Measurements from ENCODE around the gene UMODL1.
"Not testable (repeated sequence)": the region's sequence is repeated elsewhere in the genome, so short reads cannot be mapped to it uniquely, and the experiment has no call there.

The UMODL1 gene

DNA sequence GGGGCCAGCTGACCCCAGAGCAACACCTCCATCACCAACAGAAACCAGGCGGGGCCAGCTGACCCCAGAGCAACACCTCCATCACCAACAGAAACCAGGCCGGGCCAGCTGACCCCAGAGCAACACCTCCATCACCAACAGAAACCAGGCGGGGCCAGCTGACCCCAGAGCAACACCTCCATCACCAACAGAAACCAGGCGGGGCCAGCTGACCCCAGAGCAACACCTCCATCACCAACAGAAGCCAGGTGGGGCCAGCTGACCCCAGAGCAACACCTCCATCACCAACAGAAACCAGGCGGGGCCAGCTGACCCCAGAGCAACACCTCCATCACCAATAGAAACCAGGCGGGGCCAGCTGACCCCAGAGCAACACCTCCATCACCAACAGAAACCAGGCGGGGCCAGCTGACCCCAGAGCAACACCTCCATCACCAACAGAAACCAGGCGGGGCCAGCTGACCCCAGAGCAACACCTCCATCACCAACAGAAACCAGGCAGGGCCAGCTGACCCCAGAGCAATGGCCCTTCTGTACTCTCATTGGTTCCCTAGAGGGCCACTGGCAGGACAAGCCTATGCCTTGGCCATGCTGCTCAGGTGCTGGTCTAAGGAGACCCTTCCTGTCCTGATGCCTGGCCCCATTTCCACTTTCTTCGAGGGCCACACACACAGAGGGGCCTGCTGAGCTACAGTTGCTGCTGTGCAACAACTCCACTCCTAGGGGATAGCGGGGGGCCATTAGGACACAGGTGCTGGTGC is 7.3 kb downstream of the UMODL1 start:
- DNase-seq (ENCODE audit: low read depth in 1 of 2, low spot score in 1 of 2) = not testable (repeated sequence)

- DNase-seq (ENCODE audit: low read depth in 1 of 2, low spot score in 1 of 2) = no peak
Observed at GRCh38 chr21:42079008-42079938, 8.2 kb downstream of the UMODL1 start.

DNA sequence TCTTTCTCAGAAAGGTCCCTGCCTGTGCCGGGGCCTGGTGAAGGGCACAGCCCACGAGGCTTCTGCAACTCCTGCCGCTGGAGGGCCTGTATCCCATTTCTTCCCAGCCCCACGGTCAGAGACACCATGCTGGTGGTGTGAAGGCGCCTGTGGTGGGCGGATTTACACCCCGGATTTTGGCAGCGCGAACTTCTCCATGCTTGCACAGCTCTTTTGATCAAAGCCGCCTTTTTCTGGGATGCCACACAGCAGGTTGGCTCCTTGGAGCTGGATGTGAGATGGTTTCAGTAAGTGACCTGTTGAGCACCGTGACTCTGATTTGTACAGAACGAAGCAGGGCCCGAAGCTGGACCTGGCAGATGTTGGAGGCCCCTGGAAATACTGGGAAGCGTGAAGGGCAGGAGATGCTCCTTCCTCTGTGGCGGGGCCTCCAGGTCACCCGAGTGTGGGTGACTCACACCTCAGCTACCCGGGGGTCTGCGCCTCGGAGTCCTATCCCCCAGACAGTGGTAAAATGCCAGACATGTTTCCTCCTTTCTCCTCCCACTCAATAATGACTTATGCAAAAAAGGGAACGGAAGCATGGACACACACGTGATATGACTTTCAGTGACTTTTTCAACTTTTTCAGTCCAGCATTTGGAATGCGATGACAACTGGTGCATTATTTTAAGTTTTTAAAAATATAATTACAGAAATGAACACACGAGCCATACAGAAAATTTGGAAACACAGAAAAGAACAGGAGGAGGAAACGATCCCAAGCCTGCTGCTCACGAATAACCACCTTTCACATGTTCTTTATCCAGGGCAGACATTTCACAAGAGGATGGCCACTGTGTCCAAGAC is 9.0 kb downstream of the UMODL1 start:
- DNase-seq (ENCODE audit: low read depth in 1 of 2, low spot score in 1 of 2) = no peak

GRCh38 chr21:42080788-42081083 is 9.6 kb downstream of the UMODL1 start:
- DNase-seq (ENCODE audit: low read depth in 1 of 2, low spot score in 1 of 2) = no peak

DNA sequence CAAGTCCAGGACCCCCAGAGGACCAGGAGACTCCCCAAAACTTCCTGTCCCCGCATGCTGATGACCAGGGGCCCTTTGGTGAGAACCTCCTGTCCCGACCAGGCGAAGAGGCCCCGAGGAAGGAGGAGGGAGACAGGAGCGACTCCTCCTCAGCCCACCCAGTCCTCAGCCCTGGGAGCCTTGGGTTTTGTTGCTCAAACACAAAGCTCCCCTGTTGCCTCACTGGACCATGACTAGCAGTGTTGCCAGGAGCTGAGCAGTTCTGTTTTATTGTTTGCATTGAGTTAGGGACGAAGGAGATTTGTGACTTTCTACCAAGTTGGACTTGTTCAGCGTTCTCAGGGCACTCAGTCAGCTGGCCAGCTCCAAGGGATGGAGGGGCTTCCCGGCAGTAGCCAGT is 10.0 kb downstream of the UMODL1 start:
- DNase-seq (ENCODE audit: low read depth in 1 of 2, low spot score in 1 of 2) = no peak

DNA sequence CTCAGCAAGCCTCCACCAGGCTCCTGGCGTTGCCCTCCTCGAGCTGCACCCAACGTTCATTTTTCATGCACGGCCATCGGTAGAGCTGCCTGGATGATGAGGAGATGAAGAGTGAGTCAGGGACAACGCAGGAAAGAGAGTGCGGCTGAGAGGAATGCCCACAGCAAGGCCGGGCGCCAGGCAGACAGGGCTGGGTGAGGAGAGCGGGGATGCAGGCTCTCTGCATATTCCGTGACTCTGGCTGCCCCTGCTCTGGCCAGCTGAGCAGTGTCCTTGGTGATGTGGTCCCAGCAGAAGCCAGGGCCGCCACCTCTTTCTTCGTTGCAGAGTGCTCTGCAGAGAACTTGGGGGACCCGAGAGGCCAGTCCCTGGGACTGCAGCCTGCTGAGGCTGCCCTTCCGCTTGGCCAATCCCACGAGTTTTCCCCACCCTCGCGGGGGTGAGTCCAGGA is 10.8 kb downstream of the UMODL1 start:
- no peak for DNase-seq (ENCODE audit: low read depth in 1 of 2, low spot score in 1 of 2)

GRCh38 chr21:42082501-42083360 is 11.6 kb downstream of the UMODL1 start:
- no peak for DNase-seq (ENCODE audit: low read depth in 1 of 2, low spot score in 1 of 2)

DNA sequence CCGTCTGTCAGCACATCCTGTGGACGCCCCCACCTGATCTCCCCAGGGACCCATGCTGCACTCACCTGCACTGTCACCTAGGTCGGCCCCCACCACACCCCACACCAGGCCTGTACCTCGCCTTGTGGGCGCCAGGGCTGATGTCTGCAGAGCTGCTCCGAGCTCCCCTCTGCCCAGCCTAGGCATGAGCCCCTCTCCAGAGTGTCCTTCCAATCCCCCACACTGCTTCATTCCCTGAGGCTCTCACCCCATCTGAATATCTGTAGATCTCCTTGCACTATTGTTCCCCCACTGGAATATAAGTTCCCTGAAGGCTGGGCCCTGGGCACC is 12.2 kb downstream of the UMODL1 start:
- DNase-seq (ENCODE audit: low read depth in 1 of 2, low spot score in 1 of 2) = no peak

DNA sequence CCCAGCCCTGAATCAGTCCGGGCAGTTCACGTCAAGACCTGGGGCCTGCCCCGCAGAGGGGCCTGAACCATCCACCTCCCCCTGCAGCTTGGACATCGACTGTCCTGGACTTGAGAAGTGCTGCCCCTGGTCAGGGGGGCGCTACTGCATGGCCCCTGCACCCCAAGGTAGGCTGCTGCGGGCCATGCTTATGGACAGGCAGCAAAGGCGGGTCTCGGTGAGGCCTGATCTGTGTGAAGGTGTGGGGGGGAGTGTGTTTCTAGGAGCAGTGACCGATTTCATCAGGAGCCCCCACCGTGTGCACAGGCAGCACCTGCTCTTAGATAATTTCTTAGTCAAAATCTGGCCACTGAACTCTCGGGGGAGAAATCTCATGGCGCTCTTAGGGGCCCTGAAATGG is 13.0 kb downstream of the UMODL1 start:
- no peak for DNase-seq (ENCODE audit: low read depth in 1 of 2, low spot score in 1 of 2)

DNA sequence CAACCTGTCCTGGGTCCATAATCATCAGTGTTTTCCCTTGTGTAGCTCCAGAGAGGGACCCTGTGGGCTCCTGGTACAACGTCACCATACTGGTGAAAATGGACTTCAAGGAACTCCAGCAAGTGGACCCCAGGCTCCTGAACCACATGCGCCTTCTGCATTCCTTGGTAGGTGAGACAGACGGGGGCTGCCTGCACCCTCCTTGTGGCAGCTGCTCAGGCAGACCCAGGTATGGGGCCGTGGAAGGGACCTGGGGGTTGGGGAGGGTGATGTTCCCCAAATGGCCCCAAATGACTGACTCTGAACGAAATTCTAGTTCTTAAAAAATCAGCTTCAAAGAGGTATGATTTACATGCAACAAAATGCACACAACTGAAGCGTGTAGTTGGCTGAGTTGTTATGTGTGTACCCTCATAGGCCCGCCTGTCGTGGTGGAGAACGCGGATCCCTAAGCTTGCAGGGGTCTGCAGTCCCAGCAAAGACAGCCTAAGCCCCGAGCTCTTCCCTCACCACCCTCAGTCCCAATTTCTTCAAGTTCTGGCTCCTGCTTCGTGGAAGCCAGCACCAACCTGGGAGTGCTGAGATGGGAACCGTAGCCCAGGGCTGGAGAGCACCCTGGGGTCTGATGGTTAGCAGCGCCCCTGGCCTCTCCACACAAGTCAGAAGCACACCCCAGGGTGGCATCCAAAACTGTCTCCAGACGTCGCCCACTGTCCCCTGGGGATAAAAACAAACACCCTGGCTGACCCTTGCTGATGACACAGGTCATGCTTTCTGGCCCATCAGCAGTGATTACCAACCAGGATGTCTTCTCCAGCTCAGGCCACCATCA is 14.3 kb downstream of the UMODL1 start:
- no peak for DNase-seq (ENCODE audit: low read depth in 1 of 2, low spot score in 1 of 2)

DNA sequence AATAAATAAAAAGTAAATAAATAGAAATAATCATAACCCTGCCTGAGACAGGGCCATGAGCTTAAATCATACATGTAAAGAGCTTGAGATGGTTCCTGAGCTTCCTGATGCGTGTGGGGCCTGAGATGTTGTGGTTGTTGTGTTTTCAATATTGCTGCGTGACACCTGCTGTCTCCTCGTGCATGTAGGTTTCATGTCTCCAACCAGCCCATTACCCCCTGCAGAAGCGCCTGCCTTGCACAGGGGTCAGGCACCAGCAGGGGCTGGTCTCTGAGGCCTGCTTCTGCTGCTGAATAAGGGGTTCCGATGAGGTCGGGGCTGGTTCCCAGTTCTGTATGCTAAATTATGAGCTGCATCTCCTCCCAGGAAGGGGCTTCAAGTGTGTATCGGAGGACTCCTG is 15.9 kb downstream of the UMODL1 start:
- no peak for DNase-seq (ENCODE audit: low read depth in 1 of 2, low spot score in 1 of 2)

- DNase-seq (ENCODE audit: low read depth in 1 of 2, low spot score in 1 of 2) = no peak
Observed at GRCh38 chr21:42088148-42088547, 17.0 kb downstream of the UMODL1 start.

- no peak for DNase-seq (ENCODE audit: low read depth in 1 of 2, low spot score in 1 of 2)
Observed at GRCh38 chr21:42088658-42089057, 17.5 kb downstream of the UMODL1 start.

GRCh38 chr21:42089093-42089631 is 18.0 kb downstream of the UMODL1 start:
- no peak for DNase-seq (ENCODE audit: low read depth in 1 of 2, low spot score in 1 of 2)

- DNase-seq (ENCODE audit: low read depth in 1 of 2, low spot score in 1 of 2) = no peak
Observed at GRCh38 chr21:42089665-42090310, 18.7 kb downstream of the UMODL1 start.

GRCh38 chr21:42091899-42092508 is 20.9 kb downstream of the UMODL1 start:
- DNase-seq (ENCODE audit: low read depth in 1 of 2, low spot score in 1 of 2) = no peak

DNA sequence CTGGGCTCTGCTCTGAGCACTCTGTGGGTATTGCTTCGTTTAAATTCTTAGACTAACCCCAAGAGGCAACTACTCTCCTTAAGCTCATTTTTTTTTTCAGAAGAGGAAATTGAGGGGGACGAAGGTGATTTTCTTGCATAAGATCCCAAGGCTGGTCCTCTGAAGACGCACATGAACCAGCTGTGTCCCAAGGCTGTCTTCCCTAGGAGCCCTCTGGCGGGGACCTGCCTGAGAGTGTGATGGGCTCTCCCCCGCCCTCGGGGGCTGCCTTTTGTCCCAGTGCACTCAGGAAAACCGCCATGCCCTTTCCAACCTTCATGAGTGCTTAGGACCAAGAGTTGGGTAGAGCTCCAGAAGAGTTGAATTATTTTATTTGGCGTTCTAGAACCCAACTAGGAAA is 21.7 kb downstream of the UMODL1 start:
- no peak for DNase-seq (ENCODE audit: low read depth in 1 of 2, low spot score in 1 of 2)

GRCh38 chr21:42093186-42093585 is 22.1 kb downstream of the UMODL1 start:
- DNase-seq (ENCODE audit: low read depth in 1 of 2, low spot score in 1 of 2) = no peak

DNA sequence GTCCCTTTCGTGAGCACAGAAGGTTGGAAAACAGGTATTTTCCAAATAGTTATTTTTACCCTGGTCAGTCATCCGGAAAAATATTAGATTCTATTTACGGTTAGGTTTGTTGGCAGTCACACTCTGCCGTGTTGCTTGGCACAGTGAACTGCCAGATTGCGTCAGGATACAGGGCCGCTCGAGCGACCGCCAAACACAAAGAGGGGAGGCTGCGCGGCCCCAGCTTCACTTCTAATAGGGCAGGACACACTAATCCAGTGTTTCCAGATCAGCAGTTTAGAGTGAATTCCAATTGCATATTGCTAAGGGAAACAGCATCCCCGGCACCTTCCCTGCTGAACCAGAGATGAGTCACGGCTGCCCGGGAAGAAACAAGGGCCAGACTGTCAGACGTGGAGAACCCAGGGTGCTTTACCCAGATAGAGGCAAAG is 22.9 kb downstream of the UMODL1 start:
- DNase-seq (ENCODE audit: low read depth in 1 of 2, low spot score in 1 of 2) = no peak

Measured in activated T-helper 1 cell treated with anti-CD3 and anti-CD28 coated beads, Interleukin-2, amount 50 U/mL, for 16 hours (primary cell).